ENCODE measurements around the gene NECTIN4. TPM values are rescaled to one million over a fixed set of nuclear protein-coding genes. Genes with fewer than 3 reads are reported as not detected.

The NECTIN4 gene
- total RNA-seq, 1 donor from 2014 or later, result not detected

- Histone ChIP-seq H3K79me2 (ENCODE audit: low read depth) (no peaks in the 10 kb centered on the region), H3K27me3 (no peaks in the 10 kb centered on the region), H3K9ac (no peak overlapping the region), H3K4me2 (no peak overlapping the region), H3F3A (ENCODE audit: low read depth) (no peaks in the 10 kb centered on the region), H3K4me1 (no peaks in the 10 kb centered on the region), H3K9me3 (ENCODE audit: low read depth) (no peaks in the 10 kb centered on the region), H3K4me3 (no peak overlapping the region), H4K20me1 (ENCODE audit: low read depth) (no peaks in the 10 kb centered on the region), H2AFZ (replicated peaks) (no peak overlapping the region), H3K27ac (no peak overlapping the region), H3K36me3 (no peaks in the 10 kb centered on the region)
- Mint-ChIP-seq H3K4me3 (no peak overlapping the region), H3K27me3 (ENCODE audit: insufficient read depth, low read depth) (peaks cover 5% of the 10 kb centered on the region), H3K36me3 (no peaks in the 10 kb centered on the region), H3K4me1 (no peaks in the 10 kb centered on the region), H3K27ac (peak overlapping the region; percentile 23), H3K9me3 (no peaks in the 10 kb centered on the region)
- DNase-seq (ENCODE audit: low spot score), result no peak
- no peak for TF ChIP-seq CTCF (IDR thresholded peaks at IDR 0.05)
- no peak for TF ChIP-seq EZH2phosphoT487 (IDR thresholded peaks at IDR 0.05)
Measured at GRCh38 chr1:161091796-161092507, 2.6 kb upstream of the NECTIN4 start.

GRCh38 chr1:161091093-161091492 is 1.7 kb upstream of the NECTIN4 start:
- Histone ChIP-seq H3F3A (ENCODE audit: low read depth) (no peaks in the 10 kb centered on the region), H3K79me2 (ENCODE audit: low read depth) (no peaks in the 10 kb centered on the region), H3K36me3 (no peaks in the 10 kb centered on the region), H3K9ac (no peak overlapping the region), H3K4me2 (no peak overlapping the region), H4K20me1 (ENCODE audit: low read depth) (no peaks in the 10 kb centered on the region), H3K4me3 (no peak overlapping the region), H3K4me1 (peaks cover 5% of the 10 kb centered on the region), H2AFZ (replicated peaks) (no peak overlapping the region), H3K27ac (no peak overlapping the region), H3K27me3 (no peaks in the 10 kb centered on the region), H3K9me3 (ENCODE audit: low read depth) (no peaks in the 10 kb centered on the region)
- no peaks in the 10 kb centered on the region for H3K9me3 Mint-ChIP-seq
- no peak overlapping the region for H3K4me3 Mint-ChIP-seq
- H3K27ac Mint-ChIP-seq, result no peak overlapping the region
- H3K27me3 Mint-ChIP-seq (ENCODE audit: insufficient read depth, low read depth), result peaks cover 5% of the 10 kb centered on the region
- no peak for DNase-seq (ENCODE audit: low spot score)
- H3K36me3 Mint-ChIP-seq, result no peaks in the 10 kb centered on the region
- H3K4me1 Mint-ChIP-seq, result peaks cover 1% of the 10 kb centered on the region
- TF ChIP-seq CTCF (IDR thresholded peaks at IDR 0.05) (no peak), EZH2 (IDR thresholded peaks at IDR 0.05) (no peak), EZH2phosphoT487 (IDR thresholded peaks at IDR 0.05) (no peak)

- H3F3A ChIP-seq (ENCODE audit: low read depth), result no peaks in the 10 kb centered on the region
- H3K27ac ChIP-seq, result no peak overlapping the region
- H3K36me3 Mint-ChIP-seq, result no peaks in the 10 kb centered on the region
- H3K27me3 ChIP-seq, result no peaks in the 10 kb centered on the region
- H3K27ac Mint-ChIP-seq, result no peak overlapping the region
- H3K9ac ChIP-seq, result no peak overlapping the region
- no peak for TF ChIP-seq CTCF (IDR thresholded peaks at IDR 0.05)
- TF ChIP-seq EZH2phosphoT487 (IDR thresholded peaks at IDR 0.05), result no peak
- no peak for TF ChIP-seq EZH2 (IDR thresholded peaks at IDR 0.05)
- no peaks in the 10 kb centered on the region for H4K20me1 ChIP-seq (ENCODE audit: low read depth)
- H3K9me3 Mint-ChIP-seq, result no peaks in the 10 kb centered on the region
- peaks cover 3% of the 10 kb centered on the region for H3K27me3 Mint-ChIP-seq (ENCODE audit: insufficient read depth, low read depth)
- no peak overlapping the region for H2AFZ ChIP-seq (replicated peaks)
- no peak overlapping the region for H3K4me3 Mint-ChIP-seq
- no peak for DNase-seq (ENCODE audit: low spot score)
- no peaks in the 10 kb centered on the region for H3K36me3 ChIP-seq
- H3K4me3 ChIP-seq, result no peak overlapping the region
- no peak overlapping the region for H3K4me2 ChIP-seq
- H3K4me1 ChIP-seq, result peaks cover 7% of the 10 kb centered on the region
- H3K9me3 ChIP-seq (ENCODE audit: low read depth), result no peaks in the 10 kb centered on the region
- peaks cover 4% of the 10 kb centered on the region for H3K4me1 Mint-ChIP-seq
- H3K79me2 ChIP-seq (ENCODE audit: low read depth), result no peaks in the 10 kb centered on the region
Measured at GRCh38 chr1:161090617-161091016, 1.3 kb upstream of the NECTIN4 start.

All from neural progenitor cell (in vitro differentiated cells).